Jurkat, Clone E6-1 (cell line): ENCODE data around the gene CHCHD5. TPM values are rescaled to one million over a fixed set of nuclear protein-coding genes. Genes with fewer than 3 reads are reported as not detected.
"Not testable (repeated sequence)": the region's sequence is repeated elsewhere in the genome, so short reads cannot be mapped to it uniquely, and the experiment has no call there.

ENCODE experiments used
- DNase-seq: peaks from one replicate; pipeline ENCODE4 v3.0.0-alpha.2; 2011; ENCODE audit warnings: low read depth, low spot score
- H3K4me3 ChIP-seq: 2 replicates; pipeline ENCODE4 v1.5.1; 2011; ENCODE audit warnings: mild to moderate bottlenecking, low read length, control low read depth, moderate library complexity
- polyA plus RNA-seq: library from polyadenylated mRNA; unstranded; fragments of >200 nt; gene quantifications from one replicate; pipeline ENCODE4 v1.2.1, GENCODE V29; 2012; ENCODE audit warnings: missing spikeins; ENCODE audit not compliant: insufficient read length, insufficient read depth

Gene CHCHD5, protein sequence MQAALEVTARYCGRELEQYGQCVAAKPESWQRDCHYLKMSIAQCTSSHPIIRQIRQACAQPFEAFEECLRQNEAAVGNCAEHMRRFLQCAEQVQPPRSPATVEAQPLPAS
- polyA plus RNA-seq, result not detected

DNA sequence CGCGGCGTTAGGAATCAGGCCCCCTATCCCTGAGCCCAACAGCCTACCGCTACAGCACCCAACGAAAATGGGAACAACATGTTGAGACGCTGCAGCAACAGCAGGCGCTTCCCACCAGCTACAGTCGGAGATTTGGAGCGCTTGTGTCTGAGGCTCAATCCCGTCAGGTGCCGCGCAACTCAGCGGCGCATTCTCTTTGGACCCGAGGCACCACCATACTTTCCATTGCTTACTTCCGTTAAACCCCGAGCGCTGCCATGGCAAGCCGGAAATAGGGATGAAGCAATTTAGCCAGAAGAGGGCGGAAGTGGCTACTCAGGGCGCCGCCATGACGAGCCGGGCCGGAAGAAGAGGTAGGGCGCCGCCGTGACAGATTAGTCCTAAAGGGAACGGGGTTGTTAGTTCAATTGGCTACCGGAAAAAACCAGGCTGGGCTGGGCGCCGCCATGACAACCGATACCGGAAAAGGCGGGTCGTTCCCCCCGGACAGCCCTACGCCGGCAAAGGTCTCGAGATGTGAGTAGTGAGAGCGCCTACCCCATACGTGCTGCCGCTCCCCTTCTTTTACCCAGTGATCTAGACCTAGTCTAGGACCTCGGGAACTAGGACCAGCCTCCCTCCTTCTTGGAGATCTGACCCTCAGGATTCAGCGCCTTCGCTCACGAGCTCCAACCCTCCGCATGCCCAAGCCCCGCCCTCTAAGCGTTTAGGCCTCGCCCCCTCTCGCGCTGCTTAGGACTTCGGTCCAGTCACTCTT is at the start of gene CHCHD5:
Gene CHCHD5, plus strand, starts transcription at position 476 of the 757 bp plus-strand sequence. Its CDS starts 39 bp downstream, at position 515.
- DNase-seq, result no peak
- H3K4me3 ChIP-seq, result no peak within 1 kb of the TSS

DNA sequence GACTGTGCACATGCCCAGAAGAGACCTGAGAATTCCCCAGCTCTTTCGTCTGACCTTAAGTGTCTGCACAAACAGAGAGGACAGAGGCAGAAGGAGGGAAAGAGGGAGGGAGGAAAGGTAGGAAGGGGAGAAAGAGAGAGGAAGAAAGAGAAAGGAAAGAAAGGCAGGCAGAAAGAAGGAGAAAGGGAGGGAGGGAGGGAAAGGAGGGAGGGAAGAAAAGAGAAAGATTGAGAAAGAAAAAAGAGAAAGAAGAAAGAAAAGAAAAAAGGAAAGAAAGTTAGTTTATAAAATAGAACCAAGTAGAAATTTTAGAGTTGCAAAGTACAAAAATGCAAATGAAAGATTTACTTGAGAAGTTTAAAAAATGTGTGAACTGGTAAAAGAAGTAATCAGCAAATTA is 49.6 kb upstream of the CHCHD5 start:
- H3K4me3 ChIP-seq, result no peak overlapping the region
- DNase-seq, result no peak

DNA sequence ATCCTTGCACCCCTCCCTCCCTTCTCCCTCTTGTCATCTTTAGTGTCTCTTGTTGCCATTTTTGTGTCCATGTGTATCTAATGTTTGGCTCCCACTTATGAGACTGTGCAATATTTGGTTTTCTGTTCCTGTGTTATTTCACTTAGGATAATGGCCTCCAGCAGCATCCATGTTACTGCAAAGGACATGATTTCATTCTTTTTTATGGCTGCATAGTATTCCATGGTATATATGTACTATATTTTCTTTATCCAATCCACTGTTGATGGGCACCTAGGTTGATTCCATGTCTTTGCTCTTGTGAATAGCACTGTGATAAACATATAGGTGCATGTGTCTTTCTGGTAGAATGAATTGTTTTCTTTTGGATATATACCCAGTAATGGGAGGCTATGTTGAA is 47.7 kb upstream of the CHCHD5 start:
- not testable (repeated sequence) for DNase-seq, H3K4me3 ChIP-seq

DNA sequence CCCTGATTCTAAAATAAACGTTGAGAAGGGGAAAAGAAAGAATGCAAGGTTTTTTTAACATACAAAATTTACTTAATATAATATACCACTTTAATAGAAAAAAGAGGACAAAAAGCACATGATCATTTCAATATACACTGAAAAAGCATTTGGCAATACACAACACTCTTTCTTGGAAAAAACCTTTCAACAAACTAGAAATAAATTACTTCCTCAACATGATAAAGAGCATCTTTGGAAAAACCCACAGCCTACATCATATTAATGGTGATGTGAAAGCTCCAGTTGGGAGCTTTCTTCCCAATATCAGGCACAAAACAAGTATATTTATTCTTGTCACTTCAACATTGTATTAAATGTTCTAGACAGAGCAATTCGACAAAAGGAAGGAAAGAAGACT is 45.1 kb upstream of the CHCHD5 start:
- DNase-seq, result no peak
- H3K4me3 ChIP-seq, result no peak overlapping the region

DNA sequence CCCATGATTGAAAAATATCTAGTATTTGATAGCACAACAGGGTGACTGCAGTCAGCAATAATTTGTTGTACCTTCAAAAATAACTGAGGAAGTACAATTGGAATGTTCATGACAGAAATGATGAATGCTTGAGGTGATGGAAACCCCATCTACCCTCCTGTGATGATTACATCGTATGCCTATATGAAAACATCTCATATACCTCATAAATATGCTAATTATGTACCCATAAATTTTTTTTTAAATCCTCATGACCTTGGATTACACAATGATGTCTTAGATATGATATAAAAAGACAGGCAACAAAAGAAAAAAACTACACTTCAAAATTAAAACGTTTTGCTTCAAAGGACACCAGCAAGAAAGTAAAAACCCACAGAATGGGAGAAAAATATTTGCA is 43.5 kb upstream of the CHCHD5 start:
- no peak for DNase-seq
- H3K4me3 ChIP-seq, result no peak overlapping the region; the same call in 1 of the 2 replicates

DNA sequence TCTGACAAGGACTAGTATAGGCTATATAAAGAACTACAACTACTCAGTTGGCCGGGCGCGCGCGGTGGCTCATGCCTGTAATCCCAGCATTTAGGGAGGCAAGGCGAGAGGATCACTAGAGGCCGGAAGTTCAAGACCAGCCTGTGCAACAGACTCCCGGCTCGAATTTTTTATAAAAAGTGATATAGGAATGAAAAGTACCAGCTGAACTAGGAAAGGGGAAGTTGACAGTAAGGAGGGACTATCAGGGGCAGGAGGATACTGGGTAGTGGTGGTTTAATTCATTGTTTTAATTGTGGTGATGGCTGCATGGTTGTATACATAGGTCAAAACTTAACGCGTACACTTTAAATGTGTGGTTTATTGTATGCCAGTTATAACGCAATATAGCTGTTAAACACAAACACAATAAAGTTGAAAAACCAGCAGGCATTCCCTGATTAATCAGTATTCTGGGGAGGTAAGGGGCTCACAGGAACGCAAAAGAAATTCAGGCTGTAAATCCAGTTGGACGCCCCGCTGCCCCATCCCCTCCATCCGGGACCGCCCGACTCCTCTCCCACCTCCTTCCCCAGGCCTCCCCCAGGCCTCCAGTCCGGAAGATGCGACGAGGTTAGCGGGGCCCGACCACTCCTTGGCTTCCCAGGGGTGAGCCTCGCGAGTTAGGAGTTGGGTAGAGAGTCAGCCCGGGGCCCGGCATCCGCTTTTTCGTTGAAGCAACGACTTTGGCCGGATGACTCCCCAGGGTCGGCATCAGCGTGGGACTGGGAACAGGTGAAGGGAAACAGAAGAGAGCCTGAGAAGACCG is 42.9 kb upstream of the CHCHD5 start:
- H3K4me3 ChIP-seq, result peak overlapping the region; percentile 74
- DNase-seq, result no peak

DNA sequence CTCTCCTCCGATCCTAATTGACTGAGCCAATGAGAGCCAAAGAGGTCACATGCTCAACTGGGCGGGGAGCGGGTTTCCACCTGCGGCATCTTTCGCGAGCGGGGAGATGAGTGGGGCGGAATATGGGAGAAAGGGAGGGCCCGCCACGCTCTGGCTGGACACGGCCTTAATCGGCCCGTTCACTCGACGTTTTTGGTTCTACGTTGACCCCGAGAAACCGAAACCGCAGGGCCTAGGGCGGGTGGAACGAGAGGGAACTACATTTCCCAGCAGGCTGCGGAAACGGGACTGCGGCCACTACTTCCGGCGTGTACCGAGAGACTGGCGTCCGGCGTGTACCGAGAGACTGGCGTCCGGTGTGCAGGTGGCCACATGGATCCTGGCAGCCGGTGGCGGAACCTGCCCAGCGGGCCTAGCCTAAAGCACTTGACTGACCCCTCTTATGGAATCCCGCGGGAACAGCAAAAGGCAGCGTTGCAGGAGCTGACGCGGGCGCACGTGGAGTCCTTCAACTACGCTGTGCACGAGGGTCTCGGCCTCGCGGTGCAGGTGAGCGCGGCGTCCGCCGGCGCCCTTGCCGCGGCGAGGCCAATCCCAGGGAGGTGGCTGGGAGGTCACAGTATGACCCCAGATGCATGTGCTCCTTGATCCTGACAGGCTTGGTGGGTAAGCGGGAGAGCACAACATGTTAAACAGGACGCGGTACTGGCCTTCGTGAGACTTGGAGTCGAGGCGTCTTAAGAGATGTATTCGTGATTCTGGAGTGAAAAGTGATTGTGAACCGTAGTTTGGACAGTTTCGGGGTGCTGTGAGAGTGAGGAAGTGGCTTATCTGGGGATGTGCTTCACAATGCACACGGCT is 42.1 kb upstream of the CHCHD5 start, which contains the start of gene POLR1B:
Gene POLR1B, plus strand, starts transcription at position 343 of the 861 bp plus-strand sequence. Its CDS starts 30 bp downstream, at position 373.
- peak; percentile 69 for DNase-seq
- peak within 1 kb of the TSS; percentile 74 for H3K4me3 ChIP-seq

DNA sequence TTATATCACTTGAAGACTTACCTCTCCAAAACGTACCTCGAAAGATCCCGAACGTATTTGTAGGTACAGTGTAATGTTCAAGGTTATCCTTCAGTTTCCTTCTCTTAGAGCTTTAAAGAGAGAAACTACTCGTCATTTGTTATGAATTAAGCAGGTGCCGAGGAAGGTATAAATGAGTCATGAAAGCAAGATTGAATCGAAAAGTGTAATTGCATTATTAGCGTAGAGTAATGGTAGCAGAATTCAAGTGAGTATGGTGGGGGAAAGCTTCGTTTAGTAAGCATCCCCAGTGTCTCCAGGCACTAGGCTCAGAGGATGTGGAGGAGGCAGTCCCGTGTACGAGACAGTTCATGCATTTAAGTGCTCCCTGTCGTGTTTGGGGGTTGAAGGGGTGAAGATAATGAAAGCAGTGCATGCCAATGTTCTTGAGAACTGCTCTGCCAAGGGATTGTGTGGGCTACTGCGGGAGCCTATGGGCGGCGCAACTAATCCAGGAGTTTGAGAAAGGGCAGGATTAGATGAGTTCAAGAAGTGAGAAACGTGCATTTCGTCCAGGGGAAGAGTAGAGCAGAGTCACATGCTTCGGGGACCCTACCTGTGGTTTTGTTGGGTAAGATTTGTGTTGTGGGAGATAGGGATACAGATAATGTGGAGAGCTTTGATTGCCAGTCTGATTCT is 41.3 kb upstream of the CHCHD5 start:
- DNase-seq, result peak; percentile 20
- peak overlapping the region; percentile 74 for H3K4me3 ChIP-seq

DNA sequence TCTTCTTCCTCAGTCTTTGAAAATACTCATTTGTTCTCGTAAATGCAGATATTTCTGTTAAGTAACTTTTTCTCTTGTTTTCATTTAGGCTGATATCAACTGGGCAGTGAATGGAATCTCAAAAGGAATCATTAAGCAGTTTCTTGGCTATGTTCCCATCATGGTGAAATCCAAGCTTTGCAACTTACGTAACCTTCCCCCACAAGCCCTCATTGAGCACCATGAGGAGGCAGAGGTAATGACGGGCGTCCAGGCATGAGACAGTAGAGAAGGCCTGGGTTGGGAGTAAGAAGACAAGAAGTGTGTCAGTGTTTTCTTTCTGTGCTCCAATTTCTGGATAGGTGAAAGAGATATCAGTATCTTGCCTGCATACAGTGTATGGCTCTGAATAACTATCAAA is 37.1 kb upstream of the CHCHD5 start:
- no peak overlapping the region for H3K4me3 ChIP-seq
- DNase-seq, result no peak

DNA sequence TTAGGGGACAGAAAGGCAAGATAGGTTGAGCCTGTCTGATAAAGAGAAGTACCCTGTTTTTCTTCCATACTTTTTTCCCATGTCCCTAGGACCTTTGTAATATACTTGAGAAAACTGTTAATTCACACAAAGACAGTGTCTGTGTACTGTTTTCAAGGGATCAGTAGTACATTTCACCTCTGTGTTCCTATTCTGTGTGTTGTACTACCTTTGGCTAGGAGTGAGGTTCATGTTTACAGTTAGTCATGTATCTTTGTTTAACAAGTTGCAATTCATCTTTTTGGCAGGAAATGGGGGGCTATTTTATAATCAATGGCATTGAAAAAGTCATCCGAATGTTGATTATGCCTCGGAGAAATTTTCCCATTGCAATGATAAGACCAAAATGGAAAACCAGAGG is 35.4 kb upstream of the CHCHD5 start:
- DNase-seq, result no peak
- H3K4me3 ChIP-seq, result no peak overlapping the region

DNA sequence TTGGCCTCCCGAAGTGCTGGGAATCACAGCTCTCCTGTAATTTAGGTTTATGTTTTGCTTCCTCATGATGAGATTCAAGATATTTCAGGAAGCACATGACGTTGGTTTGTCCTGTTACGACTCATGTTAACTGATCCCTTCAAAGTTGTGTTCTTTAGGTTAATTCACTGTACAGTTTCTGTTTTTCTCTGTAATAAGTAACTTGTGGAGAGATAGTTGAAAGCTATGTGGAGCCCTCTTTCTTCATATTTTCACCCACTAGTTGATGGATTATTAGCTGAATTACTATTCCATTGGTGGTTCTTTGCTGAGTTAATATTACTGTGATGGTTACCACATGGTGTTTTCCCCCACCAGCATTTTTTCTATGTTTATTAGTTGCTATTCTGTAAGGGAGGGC is 18.3 kb upstream of the CHCHD5 start:
- no peak for DNase-seq

DNA sequence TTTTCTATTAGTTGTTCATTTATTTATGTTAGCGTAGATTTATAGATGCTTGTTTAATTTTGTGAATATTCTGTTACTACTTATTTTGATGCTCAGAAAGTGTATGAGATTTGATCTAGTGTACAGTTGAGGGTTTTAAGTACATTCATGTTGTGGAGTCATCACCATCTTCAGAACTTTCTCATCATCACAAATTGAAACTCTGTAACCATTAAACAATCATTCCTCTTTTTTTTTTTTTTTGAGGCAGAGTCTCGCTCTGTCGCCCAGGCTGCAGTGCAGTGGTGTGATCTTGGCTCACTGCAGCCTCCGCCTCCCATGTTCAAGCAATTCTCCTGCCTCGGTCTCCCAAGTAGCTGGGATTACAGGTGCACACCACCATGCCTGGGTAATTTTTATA is 17.9 kb upstream of the CHCHD5 start:
- DNase-seq, H3K4me3 ChIP-seq: not testable (repeated sequence)

More for the DNA sequence above, 18.3 kb upstream of the CHCHD5 start:
- H3K4me3 ChIP-seq, result no peak overlapping the region

DNA sequence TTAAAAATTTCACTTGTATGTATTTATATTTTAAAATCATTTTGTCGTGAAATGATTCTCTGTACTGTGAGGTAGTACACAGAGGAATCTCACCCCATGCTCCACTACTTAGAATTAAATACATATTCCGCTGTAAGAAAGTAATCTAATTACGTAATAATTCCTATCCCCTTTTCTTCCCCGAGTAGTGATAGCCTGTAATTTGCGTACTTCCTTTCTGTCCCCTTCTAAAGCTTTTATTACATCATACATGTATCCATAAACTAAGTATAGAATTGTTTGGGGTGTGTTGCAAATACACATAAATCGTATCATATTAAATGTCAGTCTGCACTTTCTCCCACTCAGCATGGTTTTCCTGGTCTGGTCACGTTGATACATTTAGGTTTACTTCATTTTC is 12.4 kb upstream of the CHCHD5 start:
- no peak for DNase-seq

DNA sequence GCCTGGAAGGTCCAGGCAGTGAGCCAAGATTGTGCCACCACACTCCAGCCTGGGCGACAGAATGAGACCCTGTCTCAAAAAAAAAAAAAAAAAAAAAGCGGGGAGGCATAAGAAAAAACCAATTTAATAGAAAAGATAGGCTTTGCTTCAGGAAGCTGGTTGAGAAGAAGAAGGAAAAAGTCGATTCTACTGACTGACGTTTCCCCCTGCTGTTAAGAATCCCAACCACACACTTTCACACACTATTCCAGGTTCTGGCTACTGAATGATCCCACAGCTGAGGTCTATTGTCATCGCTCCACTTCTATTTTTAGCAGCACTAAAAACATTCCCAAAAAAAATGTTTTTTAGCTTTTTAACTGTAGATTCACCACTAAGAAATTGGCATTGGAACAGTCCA is 6.7 kb upstream of the CHCHD5 start:
- DNase-seq, result no peak
- H3K4me3 ChIP-seq, result no peak overlapping the region

More for the DNA sequence above, 12.4 kb upstream of the CHCHD5 start:
- no peak overlapping the region for H3K4me3 ChIP-seq

DNA sequence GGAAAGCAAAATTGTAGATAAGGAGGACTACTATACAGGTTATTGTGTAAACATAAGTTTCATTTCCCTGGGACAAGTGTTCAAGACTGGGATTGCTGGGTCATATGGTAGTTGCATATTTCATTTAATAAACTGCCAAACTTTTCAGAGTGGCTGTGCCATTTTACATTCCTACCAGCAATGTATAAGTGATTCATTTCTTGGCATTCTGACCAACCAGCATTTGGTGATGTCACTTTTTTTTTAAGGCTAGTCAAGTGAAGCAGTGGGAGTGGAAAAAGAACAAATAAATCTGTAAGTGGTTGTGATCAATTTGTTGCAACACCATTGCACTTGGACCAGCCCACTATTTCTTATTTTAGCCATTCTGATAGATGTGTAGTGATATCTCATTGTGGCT is 5.2 kb upstream of the CHCHD5 start:
- no peak overlapping the region for H3K4me3 ChIP-seq
- DNase-seq, result no peak

DNA sequence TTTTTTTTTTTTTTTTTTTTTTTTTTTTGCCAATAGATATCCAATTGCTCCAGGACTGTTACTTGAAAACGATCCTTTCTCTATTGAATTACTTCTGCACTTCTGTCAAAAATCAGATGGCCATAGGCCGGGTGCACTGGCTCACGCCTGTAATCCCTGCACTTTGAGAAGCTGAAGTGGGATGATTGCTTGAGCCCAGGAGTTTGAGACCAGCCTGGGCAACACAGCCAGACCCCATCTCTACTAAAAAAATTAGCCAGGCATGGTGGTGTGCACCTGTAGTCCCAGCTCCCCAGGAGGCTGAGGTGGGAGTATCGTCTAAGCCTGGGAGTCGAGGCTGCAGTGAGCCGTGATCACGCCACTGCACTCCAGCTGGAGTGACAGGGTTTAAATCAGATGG is 4.3 kb upstream of the CHCHD5 start:
- DNase-seq, result no peak
- H3K4me3 ChIP-seq, result no peak overlapping the region

DNA sequence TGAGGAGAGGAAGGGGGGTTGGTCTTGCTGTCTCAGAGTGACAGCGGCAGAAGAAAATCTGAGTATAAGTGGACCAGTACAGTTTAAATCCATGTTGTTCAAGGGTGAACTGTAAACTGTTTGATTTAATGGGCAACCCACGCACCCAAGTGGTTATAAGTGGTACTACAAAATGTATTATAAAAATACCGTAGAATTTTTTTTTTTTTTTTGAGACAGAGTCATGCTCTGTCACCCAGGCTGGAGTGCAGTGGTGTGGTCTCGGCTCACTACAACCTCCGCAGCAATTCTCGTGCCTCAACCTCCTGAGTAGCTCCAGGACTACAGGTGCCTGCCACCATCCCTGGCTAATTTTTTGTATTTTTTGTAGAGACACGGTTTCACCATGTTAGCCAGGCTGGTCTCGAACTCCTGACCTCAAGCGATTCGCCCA is 2.1 kb upstream of the CHCHD5 start:
- H3K4me3 ChIP-seq, result no peak overlapping the region
- DNase-seq, result peak; percentile 54

DNA sequence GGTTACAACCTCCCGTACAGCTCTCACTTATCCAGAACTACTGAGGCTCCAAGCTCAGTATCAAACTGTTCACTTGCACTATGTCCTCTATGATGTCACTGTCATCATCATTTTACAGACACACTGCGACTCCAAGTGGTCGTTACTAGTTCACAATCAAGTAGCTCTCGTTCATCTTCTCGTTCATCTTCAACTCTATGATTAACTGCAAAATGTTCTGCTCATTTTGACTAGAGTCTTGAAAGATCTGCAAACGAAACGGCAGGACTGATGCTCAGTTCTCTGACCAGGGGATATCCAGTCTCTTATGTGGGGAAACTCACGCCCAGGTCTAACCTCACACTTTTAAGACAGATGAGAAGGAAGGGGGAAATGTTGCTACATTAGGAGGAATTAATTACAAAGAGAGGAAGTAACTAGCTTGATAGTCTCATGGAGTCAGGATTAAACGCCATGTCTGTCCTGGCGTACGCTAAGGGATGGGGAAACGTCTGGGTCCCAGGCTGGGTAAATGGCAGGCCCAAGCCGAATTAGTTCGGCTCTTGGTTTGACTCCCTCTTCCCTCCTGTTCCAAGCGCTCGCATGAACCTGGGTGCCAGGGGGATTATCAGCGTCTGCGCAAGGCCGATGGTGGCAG is 794 bp upstream of the CHCHD5 start:
- peak; percentile 5 for DNase-seq
- no peak overlapping the region for H3K4me3 ChIP-seq
